ENCODE measurements around the gene NCOA4.
"Not testable (repeated sequence)": the region's sequence is repeated elsewhere in the genome, so short reads cannot be mapped to it uniquely, and the experiment has no call there.

Gene NCOA4

GRCh38 chr10:45997994-45998763 lies 32.2 kb downstream of the NCOA4 start:
- no peak for DNase-seq (ENCODE audit: insufficient read length, low spot score)
- no peak for TF ChIP-seq CTCF (IDR thresholded peaks at IDR 0.05; ENCODE audit: insufficient read depth, missing control alignments)
- FAIRE-seq = no peak

GRCh38 chr10:45997557-45997956 lies 32.9 kb downstream of the NCOA4 start:
- DNase-seq (ENCODE audit: insufficient read length, low spot score) = no peak
- FAIRE-seq = no peak
- no peak for TF ChIP-seq CTCF (IDR thresholded peaks at IDR 0.05; ENCODE audit: insufficient read depth, missing control alignments)

- DNase-seq (ENCODE audit: insufficient read length, low spot score); FAIRE-seq: not testable (repeated sequence)
Observed at GRCh38 chr10:45985590-45985989, 44.8 kb downstream of the NCOA4 start.

GRCh38 chr10:45984473-45984872 lies 46.0 kb downstream of the NCOA4 start:
- DNase-seq (ENCODE audit: insufficient read length, low spot score); FAIRE-seq: not testable (repeated sequence)

- not testable (repeated sequence) for FAIRE-seq; DNase-seq (ENCODE audit: insufficient read length, low spot score)
- peak; percentile 36 for TF ChIP-seq CTCF (IDR thresholded peaks at IDR 0.05; ENCODE audit: insufficient read depth, missing control alignments)
Observed at GRCh38 chr10:45983538-45984186, 46.8 kb downstream of the NCOA4 start.

GRCh38 chr10:45981367-45981766 lies 49.1 kb downstream of the NCOA4 start:
- FAIRE-seq; DNase-seq (ENCODE audit: insufficient read length, low spot score): not testable (repeated sequence)

GRCh38 chr10:45978554-45978953 lies 51.9 kb downstream of the NCOA4 start:
- DNase-seq (ENCODE audit: insufficient read length, low spot score); FAIRE-seq: not testable (repeated sequence)

GRCh38 chr10:45974041-45974440 lies 56.4 kb downstream of the NCOA4 start:
- FAIRE-seq; DNase-seq (ENCODE audit: insufficient read length, low spot score): not testable (repeated sequence)

- not testable (repeated sequence) for FAIRE-seq; DNase-seq (ENCODE audit: insufficient read length, low spot score)
Observed at GRCh38 chr10:45972813-45973169, 57.6 kb downstream of the NCOA4 start.

- not testable (repeated sequence) for FAIRE-seq; DNase-seq (ENCODE audit: insufficient read length, low spot score)
Observed at GRCh38 chr10:45972106-45972812, 58.2 kb downstream of the NCOA4 start, which contains the start of gene TIMM23. Gene TIMM23, plus strand, starts transcription at chr10:45972489. Its CDS starts 136 bp downstream, at chr10:45972625.

GRCh38 chr10:45971742-45972105 lies 58.7 kb downstream of the NCOA4 start:
- not testable (repeated sequence) for FAIRE-seq; DNase-seq (ENCODE audit: insufficient read length, low spot score)

- not testable (repeated sequence) for DNase-seq (ENCODE audit: insufficient read length, low spot score); FAIRE-seq
Observed at GRCh38 chr10:45971019-45971418, 59.4 kb downstream of the NCOA4 start.

- not testable (repeated sequence) for FAIRE-seq; DNase-seq (ENCODE audit: insufficient read length, low spot score)
Observed at GRCh38 chr10:45962686-45963452, 67.6 kb downstream of the NCOA4 start.

GRCh38 chr10:45957928-45958327 lies 72.5 kb downstream of the NCOA4 start:
- not testable (repeated sequence) for FAIRE-seq; DNase-seq (ENCODE audit: insufficient read length, low spot score)

- not testable (repeated sequence) for FAIRE-seq; DNase-seq (ENCODE audit: insufficient read length, low spot score)
Observed at GRCh38 chr10:45956634-45957033, 73.8 kb downstream of the NCOA4 start.
